Fibroblast of lung (primary cell): ENCODE data around the gene PC. TPM values are rescaled to one million over a fixed set of nuclear protein-coding genes. Genes with fewer than 3 reads are reported as not detected.

Source experiments
- DNase-seq, 2 donors: peaks; one replicate each; pipeline versions ENCODE4 v3.0.0 to v3.0.0-alpha.2; 2010; ENCODE audit warnings: low read depth in 2 of 2
- H2AFZ ChIP-seq: 2 replicates; pipeline ENCODE4 v1.5.1; 2012; ENCODE audit warnings: low read length, control low read depth, inconsistent platforms
- H3K27ac ChIP-seq: 2 replicates; pipeline ENCODE4 v1.5.1; 2011; ENCODE audit warnings: low read length, control low read depth; ENCODE audit not compliant: insufficient read depth
- H3K27me3 ChIP-seq: 2 replicates; pipeline ENCODE4 v1.5.1; 2011; ENCODE audit warnings: mild to moderate bottlenecking, low read length; ENCODE audit not compliant: control insufficient read depth, insufficient read depth
- H3K36me3 ChIP-seq: 2 replicates; pipeline ENCODE4 v1.5.1; 2011; ENCODE audit warnings: low read length; ENCODE audit not compliant: control insufficient read depth, insufficient read depth
- H3K4me1 ChIP-seq: 2 replicates; pipeline ENCODE4 v1.5.1; 2011; ENCODE audit warnings: low read length; ENCODE audit not compliant: control insufficient read depth, insufficient read depth; ENCODE audit errors: extremely low read depth
- H3K4me2 ChIP-seq: 2 replicates; pipeline ENCODE4 v1.5.1; 2011; ENCODE audit warnings: low read length, control low read depth; ENCODE audit not compliant: insufficient read depth; ENCODE audit errors: extremely low read depth
- H3K4me3 ChIP-seq, 4 experiments: fragments of 200-600 bp in 1 of 4; sonication (generic) in 1 of 4; replicated peaks in 1 of 4; 2 replicates each; pipeline ENCODE4 v1.5.1; 2011 to 2016; ENCODE audit warnings: low read length in 4 of 4, low read depth in 3 of 4, mild to moderate bottlenecking in 3 of 4, control low read depth in 2 of 4, inconsistent platforms in 1 of 4, mixed read lengths in 1 of 4; ENCODE audit not compliant: insufficient read depth in 1 of 4; ENCODE audit errors: control extremely low read depth in 1 of 4
- H3K79me2 ChIP-seq: 2 replicates; pipeline ENCODE4 v1.5.1; 2012; ENCODE audit warnings: mild to moderate bottlenecking, low read length, inconsistent platforms; ENCODE audit not compliant: control insufficient read depth, insufficient read depth
- H3K9ac ChIP-seq: 2 replicates; pipeline ENCODE4 v1.5.1; 2011; ENCODE audit warnings: mild to moderate bottlenecking, low read length, control low read depth; ENCODE audit not compliant: insufficient read depth
- H3K9me3 ChIP-seq: 2 replicates; pipeline ENCODE4 v1.5.1; 2012; ENCODE audit warnings: low read depth, low read length; ENCODE audit not compliant: control insufficient read depth, insufficient read depth
- H4K20me1 ChIP-seq: 2 replicates; pipeline ENCODE4 v1.5.1; 2011; ENCODE audit warnings: low read length; ENCODE audit not compliant: control insufficient read depth, insufficient read depth; ENCODE audit errors: extremely low read depth
- CTCF ChIP-seq, 2 donors: IDR thresholded peaks in 1 of 2; conservative IDR thresholded peaks in 1 of 2; 1 replicate in 1 of 2; 2 replicates in 1 of 2; pipeline ENCODE4 v1.5.1; 2011 to 2012; ENCODE audit warnings: low read length in 2 of 2, control low read depth in 1 of 2, inconsistent platforms in 1 of 2, low read depth in 1 of 2, mild to moderate bottlenecking in 1 of 2
- EZH2 ChIP-seq: IDR thresholded peaks from 2 replicates; pipeline ENCODE4 v1.5.1; 2012; ENCODE audit warnings: low read length, control low read depth, mild to moderate bottlenecking; ENCODE audit errors: missing control alignments
- polyA plus RNA-seq, 2 donors: library from polyadenylated mRNA; depleted of rRNA in 1 of 2; stranded (reverse) in 1 of 2; unstranded in 1 of 2; fragments of >200 nt; gene quantifications; 2 replicates each; pipeline ENCODE4 v1.2.1, GENCODE V29; 2011 to 2012; ENCODE audit warnings: missing spikeins in 1 of 2
- total RNA-seq: library from RNA; depleted of rRNA; stranded (reverse); fragments of >200 nt; gene quantifications from 2 replicates; pipeline ENCODE4 v1.2.1, GENCODE V29; 2014

PC gene
- total and polyA plus RNA-seq, 2 donors (not counting 1 experiment from before 2014, with no cell fraction given): 5.1 to 22.8 TPM

- Histone ChIP-seq H3K4me1 (peaks cover 30% of the 10 kb centered on the region), H3K4me2 (peak overlapping the region; percentile 21), H3K9me3 (no peaks in the 10 kb centered on the region), H3K36me3 (no peaks in the 10 kb centered on the region), H4K20me1 (no peaks in the 10 kb centered on the region), H3K27ac (peak overlapping the region; percentile 68), H3K27me3 (no peaks in the 10 kb centered on the region), H3K79me2 (no peaks in the 10 kb centered on the region), H3K9ac (no peak overlapping the region), H3K4me3 (no peak overlapping the region), H2AFZ (no peak overlapping the region)
- TF ChIP-seq CTCF (conservative IDR thresholded peaks at IDR 0.05 in 1 of 2, IDR thresholded peaks at IDR 0.05 in 1 of 2; ENCODE audit: low read depth in 1 of 2, low read length in 2 of 2) (no peak), EZH2 (no peak)
- peak; percentile 80 to 94 for DNase-seq
Observed at GRCh38 chr11:66967670-66968425, 9.7 kb upstream of the PC start.

- no peaks in the 10 kb centered on the region for H3K36me3 ChIP-seq
- H3K9ac ChIP-seq: no peak overlapping the region
- no peaks in the 10 kb centered on the region for H4K20me1 ChIP-seq
- no peak overlapping the region for H3K4me2 ChIP-seq
- H2AFZ ChIP-seq: no peak overlapping the region
- no peak overlapping the region for H3K27ac ChIP-seq
- no peak overlapping the region for H3K4me3 ChIP-seq
- H3K4me1 ChIP-seq: peaks cover 27% of the 10 kb centered on the region
- DNase-seq: no peak
- H3K9me3 ChIP-seq: no peaks in the 10 kb centered on the region
- TF ChIP-seq EZH2 (no peak), CTCF (conservative IDR thresholded peaks at IDR 0.05 in 1 of 2, IDR thresholded peaks at IDR 0.05 in 1 of 2; ENCODE audit: low read depth in 1 of 2, low read length in 2 of 2) (no peak)
- no peaks in the 10 kb centered on the region for H3K27me3 ChIP-seq
- no peaks in the 10 kb centered on the region for H3K79me2 ChIP-seq
Observed at GRCh38 chr11:66966351-66966750, 8.2 kb upstream of the PC start.

- Histone ChIP-seq H4K20me1 (no peaks in the 10 kb centered on the region), H3K27me3 (no peaks in the 10 kb centered on the region), H2AFZ (peak overlapping the region; percentile 46), H3K9ac (no peak overlapping the region), H3K4me1 (peaks cover 11% of the 10 kb centered on the region), H3K4me2 (no peak overlapping the region), H3K9me3 (no peaks in the 10 kb centered on the region), H3K4me3 (no peak overlapping the region), H3K27ac (no peak overlapping the region), H3K36me3 (no peaks in the 10 kb centered on the region), H3K79me2 (no peaks in the 10 kb centered on the region)
- TF ChIP-seq EZH2 (no peak), CTCF (conservative IDR thresholded peaks at IDR 0.05 in 1 of 2, IDR thresholded peaks at IDR 0.05 in 1 of 2; ENCODE audit: low read depth in 1 of 2, low read length in 2 of 2) (no peak)
- no peak for DNase-seq
Observed at GRCh38 chr11:66964495-66964894, 6.3 kb upstream of the PC start.
